Measurements from ENCODE around the gene HOXC4.
"Not testable (repeated sequence)": the region's sequence is repeated elsewhere in the genome, so short reads cannot be mapped to it uniquely, and the experiment has no call there.

Gene HOXC4

DNA sequence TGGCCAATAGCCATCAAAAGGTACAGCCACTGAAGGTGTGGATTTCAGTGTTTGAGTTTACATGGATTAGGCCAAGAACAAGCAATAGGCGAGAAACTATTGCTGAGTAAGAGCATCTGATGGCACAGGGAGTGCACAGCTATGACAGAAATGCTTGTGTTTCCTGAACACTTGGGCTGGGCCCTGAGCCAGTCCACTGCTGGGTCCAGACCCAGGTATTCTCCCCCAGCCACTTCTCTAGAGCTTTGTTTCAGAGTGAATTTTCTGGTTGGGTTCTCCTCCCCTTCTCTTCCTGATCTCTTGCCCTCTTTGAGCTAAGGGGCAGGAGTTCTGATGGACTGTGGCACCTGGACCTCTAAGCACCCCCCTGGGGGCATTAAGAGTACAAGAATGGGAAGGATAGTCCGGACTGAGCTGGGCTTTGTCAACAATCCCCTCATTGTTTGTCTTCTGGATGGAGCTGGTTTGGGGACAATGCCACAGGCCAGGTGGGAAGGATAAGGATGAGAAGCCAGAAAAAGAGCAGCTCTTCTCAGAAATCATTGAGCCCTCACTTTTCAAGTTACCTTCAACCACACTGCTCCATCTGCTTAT is 12.4 kb upstream of the HOXC4 start:
- DNase-seq (ENCODE audit: low spot score) = no peak

DNA sequence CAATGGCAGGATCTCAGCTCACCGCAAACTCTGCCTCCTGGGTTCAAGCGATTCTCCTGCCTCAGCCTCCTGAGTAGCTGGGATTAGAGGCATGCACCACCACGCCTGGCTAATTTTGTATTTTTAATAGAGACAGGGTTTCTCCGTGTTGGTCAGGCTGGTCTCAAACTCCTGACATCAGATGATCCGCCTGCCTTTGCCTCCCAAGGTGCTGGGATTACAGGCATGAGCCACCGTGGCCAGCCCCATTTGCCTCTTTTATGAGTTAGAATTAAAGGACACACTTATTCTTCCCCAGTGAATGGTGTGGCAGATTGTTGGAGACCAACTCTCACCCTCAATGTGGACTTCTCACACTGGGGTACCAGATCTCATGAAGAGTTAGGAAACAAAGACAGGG is 11.6 kb upstream of the HOXC4 start:
- not testable (repeated sequence) for DNase-seq (ENCODE audit: low spot score)

DNA sequence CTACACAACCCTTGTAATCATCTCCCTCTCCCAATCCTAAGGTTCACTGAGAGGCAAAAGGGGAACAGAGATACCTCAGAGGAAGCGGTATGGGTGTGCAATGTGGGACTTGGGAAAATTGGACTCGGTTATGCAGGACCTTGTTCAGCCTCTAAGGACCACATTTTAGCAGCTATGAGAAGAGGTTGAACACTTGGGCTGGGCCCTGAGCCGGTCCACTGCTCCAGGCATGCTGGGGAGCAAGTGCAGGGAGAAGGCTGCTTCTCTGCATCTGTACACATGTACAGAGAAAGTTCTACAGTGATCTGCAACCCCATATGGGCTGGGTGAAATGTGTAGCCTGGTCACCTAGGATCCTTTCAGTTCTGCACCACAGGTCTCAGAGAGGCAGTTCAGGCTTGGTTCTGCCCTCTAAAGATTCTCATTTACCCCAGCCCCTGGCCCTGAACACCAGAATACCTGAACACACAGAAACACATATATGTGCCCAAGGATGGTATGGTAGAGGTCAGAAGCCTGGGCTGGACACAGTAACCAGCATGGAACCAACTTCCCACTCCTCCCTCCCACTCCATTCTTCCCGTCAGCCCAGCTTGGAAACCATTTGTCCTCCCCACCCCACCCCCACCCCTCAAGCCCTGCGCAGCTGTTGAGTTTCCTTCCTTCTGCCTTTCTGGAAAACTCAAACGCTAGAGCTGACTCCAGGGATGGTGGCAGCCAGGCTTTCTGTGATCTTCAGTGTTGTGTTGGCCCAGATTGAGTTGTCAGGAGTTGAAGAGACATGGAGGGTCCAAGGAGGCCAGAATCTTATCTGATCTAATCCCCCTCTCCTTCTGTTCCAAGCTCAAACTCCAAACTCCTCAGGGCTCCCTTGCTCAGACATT is 10.4 kb upstream of the HOXC4 start:
- DNase-seq (ENCODE audit: low spot score) = no peak

DNA sequence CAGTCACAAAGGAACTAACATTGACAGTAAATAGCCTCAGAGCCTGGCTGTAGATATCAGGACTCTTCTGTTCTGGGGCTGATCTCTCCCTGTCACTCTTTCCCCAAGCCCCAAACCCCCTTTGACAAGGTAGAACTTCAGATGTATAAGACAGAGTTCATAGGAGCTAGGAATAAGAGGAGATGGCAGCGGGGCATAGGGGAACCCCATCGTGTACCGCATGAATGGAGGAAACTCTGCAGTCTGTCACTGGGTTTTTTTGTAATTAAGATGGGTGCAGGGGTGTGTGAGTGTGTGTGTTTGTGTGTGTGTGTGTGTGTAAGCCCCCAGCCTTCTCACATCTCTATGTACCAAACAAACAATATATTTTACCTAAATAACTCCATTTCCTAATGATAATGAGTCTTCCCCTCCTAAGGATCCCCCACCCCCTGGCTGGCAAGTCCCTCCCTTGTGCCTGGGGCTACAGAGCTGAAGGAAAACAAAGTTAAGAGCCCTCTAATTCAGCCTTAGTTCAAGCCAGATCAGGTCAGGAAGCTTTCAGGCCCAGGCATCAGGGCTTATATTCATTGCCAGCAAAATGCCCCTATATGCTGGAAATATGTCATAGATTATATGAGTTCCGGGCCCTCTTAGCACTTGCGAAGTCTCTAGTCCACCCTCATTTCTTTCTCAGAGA is 9.1 kb upstream of the HOXC4 start:
- no peak for DNase-seq (ENCODE audit: low spot score)

DNA sequence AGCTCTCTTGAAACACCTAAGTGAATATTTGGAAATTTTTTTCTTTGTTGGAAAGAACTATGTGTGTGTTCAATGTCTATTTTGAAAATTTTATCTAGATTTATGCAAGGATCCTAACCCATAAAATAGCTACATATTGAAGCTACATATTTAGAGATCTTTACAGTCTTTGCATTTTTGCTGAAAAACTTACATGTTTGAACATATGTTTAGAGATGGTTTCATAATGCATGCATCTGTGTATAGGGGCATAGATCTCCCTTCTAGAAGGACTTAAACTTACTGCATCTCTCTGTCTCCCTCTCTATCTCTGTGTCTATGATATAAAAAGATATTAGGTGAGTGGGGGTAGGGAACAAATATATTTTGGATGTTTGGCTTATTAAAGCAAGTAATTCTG is 8.2 kb upstream of the HOXC4 start:
- no peak for DNase-seq (ENCODE audit: low spot score)

DNA sequence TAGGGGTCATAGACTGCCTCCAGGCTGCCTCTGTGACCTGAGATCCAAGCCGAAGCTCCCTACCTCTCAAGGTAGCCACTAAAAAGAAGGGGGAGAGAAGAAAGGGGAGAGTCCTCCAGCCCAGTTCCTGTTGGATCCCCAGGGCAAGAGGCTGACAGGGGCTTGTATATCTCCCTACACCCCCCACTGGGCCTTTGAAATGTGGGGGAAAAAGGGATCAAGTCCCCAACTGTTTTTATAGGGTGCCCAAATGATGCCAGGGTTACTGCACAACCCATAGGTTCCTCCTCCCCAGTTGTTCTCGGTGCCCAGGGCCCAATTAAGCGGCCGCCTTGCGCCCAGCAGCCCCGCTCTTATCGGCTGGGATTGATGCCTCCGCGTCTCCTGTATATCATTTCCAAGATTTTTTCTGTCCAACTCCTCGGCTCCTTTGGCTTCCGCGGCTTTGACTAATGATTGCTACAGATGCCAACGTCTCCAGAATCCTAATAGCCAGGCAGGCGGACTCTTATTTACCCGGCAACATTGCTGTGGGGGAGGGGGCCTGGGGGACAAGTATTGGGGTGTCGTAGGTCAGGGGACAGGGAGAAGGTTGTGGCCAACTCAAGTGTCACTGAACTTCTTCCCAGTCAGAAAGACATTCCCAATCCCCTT is 7.6 kb upstream of the HOXC4 start:
- no peak for DNase-seq (ENCODE audit: low spot score)

DNA sequence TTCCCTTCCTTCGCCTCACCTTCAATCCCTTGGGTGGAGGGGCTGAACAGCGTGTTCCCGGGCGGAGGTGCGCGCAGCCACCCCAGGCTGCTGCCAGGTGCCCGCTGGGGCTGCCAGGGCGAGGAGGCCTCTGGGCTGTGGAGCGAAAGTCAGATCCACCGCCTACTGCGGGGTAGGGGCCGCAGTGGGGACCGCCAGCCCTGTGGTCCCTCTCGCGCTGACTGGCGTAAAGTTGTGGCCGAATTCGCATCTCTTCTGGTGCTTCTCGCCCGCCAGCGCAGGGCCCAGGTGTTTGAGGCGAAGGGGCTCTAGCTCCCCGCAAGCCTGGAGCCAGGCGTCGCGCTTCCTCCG is 6.9 kb upstream of the HOXC4 start:
- DNase-seq (ENCODE audit: low spot score) = no peak

DNA sequence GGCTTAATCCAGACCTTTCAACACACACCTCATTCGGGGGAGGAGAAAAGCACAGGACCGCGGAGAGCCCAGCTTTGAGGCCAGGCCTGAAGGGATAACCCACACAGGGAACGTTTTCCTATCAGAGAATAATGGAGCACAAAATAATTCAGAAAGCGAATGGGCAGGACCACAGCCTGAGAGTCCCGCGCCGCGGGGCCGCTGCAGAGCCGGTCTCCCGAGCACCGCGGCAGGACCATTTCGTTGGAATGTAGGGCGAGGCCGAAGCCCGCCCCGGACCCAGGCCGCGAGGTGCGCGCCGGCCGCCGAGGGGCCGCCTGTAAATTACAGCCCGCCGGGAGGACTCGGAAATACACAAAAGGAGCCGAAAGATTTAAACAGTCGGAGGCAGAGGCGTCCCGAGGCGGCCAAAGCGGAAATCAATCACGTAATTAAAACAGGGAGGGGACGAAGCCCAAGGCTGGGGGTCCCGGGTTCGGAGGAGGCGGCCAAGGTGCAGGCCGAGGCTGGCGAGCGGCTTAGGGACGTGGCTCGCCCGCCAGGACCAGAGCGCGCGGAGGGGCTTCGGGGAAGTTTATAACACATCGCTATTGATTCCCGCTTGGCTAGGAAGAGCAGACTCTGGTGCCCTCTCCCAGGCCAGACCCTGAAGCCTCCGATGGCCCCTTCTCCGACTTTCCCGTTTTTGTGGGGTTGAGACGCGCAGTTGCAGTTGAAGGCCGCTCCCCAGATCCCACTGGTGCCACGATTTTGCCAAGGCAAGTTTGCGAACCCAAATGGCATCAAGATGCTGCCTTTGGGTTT is 6.3 kb upstream of the HOXC4 start:
- no peak for DNase-seq (ENCODE audit: low spot score)

DNA sequence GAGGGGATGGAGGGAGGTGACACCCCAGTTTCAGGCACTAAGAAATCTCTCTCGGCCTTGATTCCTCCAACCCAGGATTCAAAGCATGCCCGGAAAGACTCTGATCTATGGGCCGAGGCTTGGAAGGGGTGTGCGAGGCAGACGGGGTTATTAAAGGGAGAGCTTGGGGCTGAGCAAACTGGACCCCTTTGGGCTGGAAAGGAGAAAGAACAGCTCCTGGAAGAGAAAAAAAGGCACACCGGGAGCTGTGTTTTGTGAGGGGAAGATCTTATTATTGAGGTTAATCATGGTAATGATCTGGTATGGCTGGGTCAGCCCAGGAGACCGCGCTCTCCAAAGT is 5.7 kb upstream of the HOXC4 start:
- no peak for DNase-seq (ENCODE audit: low spot score)

DNA sequence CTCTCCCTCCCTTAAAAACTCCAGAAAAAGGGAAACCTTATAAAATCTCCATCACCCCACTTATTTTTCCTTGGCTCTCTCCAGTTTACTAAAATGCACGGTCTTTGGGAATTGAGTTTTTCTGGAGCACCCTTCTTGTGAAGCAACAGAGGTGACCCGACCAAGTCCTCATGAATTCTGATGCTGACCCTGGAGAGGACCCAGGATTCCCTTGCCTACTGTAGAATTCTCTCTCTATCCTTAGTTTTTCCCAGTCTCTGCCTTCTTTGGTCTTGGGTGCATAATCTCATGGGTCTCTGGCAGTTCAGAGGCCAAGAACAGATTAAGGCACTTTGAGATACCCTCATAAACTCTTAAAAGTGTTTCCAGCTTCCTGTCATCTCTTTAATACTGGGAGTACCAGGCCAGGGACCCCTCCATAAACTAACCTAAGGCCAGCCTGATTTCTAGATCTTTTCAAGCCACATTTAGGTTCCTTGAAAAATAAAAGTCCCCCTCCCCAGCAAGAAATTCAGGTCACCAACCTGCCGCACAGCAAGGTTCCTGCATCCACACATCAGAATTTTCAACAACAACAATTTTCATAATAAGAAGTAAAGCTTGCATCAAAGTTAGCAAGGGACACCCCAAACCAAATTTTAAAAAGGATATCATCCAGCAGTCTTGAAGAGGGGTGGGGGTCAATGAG is 5.1 kb upstream of the HOXC4 start:
- DNase-seq (ENCODE audit: low spot score) = no peak

DNA sequence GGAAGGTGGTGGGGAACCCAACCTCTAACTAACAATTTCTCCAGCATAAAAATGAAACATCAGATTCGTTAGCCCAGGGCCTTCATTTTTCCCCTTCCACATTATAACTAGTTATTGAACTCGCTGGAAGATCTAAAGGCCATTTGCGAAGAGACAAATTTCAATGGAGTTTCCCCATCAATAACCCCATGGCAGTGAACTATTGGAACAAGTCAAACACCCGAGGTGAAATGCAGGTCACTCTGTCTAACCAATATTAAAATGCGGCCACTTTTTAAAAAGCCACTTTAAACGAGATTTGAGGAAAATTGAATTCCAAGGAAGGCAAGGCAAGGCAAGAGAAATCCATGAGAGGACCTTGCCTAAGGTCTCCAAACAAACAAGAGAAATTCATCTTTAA is 4.5 kb upstream of the HOXC4 start:
- no peak for DNase-seq (ENCODE audit: low spot score)

DNA sequence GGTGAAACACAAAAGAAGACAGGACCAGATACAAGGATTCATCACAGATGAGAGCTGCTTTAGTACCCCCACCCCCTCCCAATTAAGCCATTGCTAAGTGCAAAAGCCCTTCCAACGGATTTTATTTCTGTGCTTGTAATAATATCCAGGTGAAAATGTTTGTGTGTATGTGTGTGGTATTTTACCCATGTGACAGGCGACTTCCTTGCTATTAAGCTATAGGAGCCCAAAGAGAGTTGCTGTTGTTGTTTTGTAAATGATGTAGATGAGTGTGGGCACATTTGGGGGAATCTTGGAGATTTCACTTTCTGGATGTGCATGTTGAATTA is 3.2 kb upstream of the HOXC4 start:
- no peak for DNase-seq (ENCODE audit: low spot score)

DNA sequence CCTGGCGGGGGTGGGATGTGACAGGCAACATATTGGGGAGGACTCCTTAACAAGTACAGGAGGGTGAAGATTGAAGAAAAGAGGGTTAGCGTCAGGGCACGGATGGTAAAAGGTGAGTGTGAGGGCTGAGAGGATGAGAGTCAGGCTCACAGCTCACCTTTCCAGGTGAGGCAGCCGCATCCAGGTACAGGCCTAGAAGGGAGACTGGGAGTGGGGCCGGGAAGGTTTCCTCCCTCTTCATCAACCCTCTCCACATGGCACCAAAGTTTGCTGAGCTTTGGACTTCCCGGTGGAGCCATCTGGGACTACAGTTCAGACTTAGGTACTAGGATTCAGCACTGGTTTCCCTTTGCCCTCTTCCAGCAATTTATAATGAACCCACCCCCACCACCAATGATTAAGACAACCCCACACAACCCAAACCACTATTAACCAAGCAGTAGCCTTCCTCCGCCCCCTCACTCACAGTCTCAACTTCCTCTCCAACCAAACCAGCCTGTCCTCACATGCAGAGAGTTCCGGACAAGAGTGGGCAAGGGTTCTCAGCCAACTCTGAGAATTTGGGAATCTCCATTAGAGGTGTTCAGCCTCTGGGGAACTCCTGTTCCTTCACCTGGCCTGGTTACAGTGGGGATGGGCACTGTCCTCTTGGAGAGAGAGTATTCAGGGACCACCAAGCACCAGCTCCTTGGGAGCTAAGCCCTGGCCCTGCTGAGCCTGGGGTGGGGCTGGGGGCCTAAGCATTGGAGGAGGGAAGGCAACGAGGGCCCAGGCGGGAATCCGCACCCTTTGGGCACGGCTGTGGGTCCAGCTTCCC is 2.4 kb upstream of the HOXC4 start:
- no peak for DNase-seq (ENCODE audit: low spot score)

DNA sequence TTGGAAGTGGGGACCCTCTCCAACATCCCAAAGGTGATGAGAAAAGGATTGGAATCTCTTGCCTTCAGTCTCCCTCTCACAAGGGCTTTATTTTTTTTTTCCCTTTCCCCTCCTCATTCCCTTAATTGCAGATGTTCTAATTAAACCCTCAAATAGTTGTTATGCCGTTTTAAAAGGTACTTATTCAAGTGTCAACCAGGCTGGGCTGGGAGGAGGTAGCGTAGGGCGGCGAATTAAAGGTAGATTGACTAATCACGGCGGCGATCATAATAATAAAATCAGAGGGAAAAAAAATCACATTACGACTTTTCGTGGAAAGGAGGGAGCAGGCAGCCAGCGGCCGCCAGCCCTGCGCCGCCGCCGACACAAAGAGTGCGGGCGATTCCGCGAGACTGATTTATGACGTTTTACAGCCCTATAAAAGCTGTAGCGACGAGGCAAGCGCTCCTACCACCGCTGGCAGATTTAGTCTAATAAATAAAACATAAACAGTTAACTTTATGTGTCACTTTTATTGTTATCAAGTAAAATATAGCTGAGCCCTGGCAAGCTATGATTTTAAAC is 1.7 kb upstream of the HOXC4 start:
- no peak for DNase-seq (ENCODE audit: low spot score)

DNA sequence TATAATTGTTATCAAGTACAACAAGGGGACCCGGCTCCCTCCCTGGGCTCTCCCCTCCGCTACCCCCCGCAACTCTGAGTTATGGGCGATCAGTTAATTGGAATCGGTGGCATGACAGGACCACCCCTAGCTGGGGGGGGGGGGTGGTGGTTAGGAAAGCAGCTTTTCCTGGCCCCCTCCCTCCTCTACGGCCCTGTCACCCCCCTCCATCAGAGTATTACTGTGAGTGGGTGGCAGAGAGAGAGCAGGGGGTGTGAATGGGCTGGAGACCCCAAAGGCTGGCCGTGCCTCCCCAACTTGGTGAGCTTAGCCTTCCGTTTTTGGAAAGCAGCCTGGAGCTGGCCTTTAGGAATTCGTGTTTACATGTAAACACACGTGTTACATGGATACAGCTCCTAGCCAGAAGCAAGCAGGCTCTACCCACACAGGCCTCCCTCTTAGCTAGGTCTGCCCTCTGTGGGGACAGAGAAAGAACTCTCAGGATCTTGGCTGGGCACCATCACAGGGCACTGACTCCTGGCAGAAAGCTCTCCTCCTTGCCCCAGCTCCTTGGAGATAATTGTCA is 1.1 kb upstream of the HOXC4 start:
- no peak for DNase-seq (ENCODE audit: low spot score)

DNA sequence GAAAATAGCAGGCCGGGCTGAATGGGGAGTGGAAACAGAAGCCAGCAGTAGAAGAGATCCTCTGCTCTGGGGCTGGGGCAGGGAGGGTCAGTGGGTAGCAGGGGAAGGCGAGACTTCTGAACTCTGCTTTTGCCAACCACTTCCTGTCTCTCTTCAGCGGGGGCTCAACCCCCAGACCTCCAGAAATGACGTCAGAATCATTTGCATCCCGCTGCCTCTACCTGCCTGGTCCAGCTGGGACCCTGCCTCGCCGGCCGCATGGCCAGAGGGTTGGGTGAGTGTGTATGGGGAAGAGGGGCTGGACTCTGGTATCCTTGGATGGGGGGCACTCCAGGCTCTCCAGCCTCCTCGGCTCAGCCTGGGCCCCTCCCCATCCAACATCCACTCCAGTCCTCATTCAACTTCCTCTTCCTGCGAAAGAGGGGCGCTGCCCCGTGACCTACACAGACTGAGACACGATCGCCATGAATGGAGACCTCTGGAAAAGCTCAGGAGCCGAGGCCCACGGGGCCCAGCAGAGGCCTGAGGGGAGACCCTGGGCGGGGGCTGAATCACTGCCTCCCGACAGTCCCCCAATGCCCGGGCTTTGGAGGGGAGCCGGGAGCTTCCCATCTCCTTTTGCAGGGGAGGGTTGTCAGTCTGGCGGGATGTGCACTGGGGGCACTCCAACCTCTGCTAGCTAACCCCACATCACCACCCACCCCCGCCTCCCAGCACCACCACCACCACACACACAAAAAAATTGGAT is 458 bp upstream of the HOXC4 start:
- DNase-seq (ENCODE audit: low spot score) = no peak

DNA sequence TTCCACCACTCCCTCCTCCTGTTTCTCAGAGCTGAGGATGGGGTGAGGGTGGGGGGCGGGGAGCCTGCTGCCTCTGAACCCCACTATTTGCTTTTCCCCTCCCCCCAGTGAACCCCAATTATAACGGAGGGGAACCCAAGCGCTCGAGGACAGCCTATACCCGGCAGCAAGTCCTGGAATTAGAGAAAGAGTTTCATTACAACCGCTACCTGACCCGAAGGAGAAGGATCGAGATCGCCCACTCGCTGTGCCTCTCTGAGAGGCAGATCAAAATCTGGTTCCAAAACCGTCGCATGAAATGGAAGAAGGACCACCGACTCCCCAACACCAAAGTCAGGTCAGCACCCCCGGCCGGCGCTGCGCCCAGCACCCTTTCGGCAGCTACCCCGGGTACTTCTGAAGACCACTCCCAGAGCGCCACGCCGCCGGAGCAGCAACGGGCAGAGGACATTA is 1.1 kb downstream of the HOXC4 start:
- no peak for DNase-seq (ENCODE audit: low spot score)

DNA sequence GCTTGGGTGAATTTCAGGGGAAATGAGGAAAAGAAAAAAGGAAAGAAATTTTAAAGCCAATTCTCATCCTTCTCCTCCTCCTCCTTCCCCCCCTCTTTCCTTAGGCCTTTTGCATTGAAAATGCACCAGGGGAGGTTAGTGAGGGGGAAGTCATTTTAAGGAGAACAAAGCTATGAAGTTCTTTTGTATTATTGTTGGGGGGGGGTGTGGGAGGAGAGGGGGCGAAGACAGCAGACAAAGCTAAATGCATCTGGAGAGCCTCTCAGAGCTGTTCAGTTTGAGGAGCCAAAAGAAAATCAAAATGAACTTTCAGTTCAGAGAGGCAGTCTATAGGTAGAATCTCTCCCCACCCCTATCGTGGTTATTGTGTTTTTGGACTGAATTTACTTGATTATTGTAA is 1.9 kb downstream of the HOXC4 start:
- DNase-seq (ENCODE audit: low spot score) = no peak

DNA sequence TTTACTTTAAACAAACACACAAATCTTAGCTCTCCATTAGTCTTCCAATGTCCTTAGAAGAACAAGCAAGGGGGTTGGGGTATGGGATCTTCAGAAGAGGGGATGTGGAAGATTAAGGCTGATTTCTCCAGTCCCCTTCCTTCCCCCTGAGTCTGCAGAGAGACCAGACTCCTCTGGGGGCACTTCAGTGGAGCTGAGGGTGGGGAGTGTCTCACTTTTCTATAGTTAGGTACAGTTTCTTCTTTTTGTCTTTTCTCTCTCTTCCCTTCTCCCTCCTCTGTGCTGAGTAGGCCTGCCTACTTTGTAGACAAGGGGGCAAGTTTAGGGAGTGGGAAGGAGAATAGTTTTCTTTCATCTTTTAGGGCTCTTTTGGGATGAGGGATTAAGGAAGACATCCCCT is 2.5 kb downstream of the HOXC4 start:
- no peak for DNase-seq (ENCODE audit: low spot score)

Data from putamen (tissue), 1 donor.